GM19397 (cell line): ENCODE measurements around the gene FPR1.
A peak's percentile ranks its signal among the peaks of the same experiment; 100 is the strongest.

ENCODE experiments used
- ATAC-seq: cut with Tn5 transposase; IDR thresholded peaks from one replicate; pipeline ENCODE4 v1.9.1; 2021; ENCODE audit warnings: mild to moderate bottlenecking, moderate library complexity; ENCODE audit not compliant: unreplicated experiment

The FPR1 gene

GRCh38 chr19:51708811-51709210 is 42.9 kb downstream of the FPR1 start:
- ATAC-seq, result no peak

GRCh38 chr19:51706885-51707284 is 44.8 kb downstream of the FPR1 start:
- no peak for ATAC-seq

- ATAC-seq, result no peak
Measured at GRCh38 chr19:51706296-51706695, 45.4 kb downstream of the FPR1 start.

- no peak for ATAC-seq
Measured at GRCh38 chr19:51704626-51705025, 47.1 kb downstream of the FPR1 start.

GRCh38 chr19:51703575-51704515 is 47.8 kb downstream of the FPR1 start:
- ATAC-seq, result peak; percentile 94

- ATAC-seq, result no peak
Measured at GRCh38 chr19:51702825-51703574, 48.7 kb downstream of the FPR1 start.

GRCh38 chr19:51702103-51702824 is 49.4 kb downstream of the FPR1 start:
- no peak for ATAC-seq

- no peak for ATAC-seq
Measured at GRCh38 chr19:51701468-51702100, 50.1 kb downstream of the FPR1 start.

- ATAC-seq, result no peak
Measured at GRCh38 chr19:51699170-51699569, 52.5 kb downstream of the FPR1 start.

- no peak for ATAC-seq
Measured at GRCh38 chr19:51698296-51698695, 53.4 kb downstream of the FPR1 start.

GRCh38 chr19:51697169-51697776 is 54.4 kb downstream of the FPR1 start:
- no peak for ATAC-seq

GRCh38 chr19:51696606-51697005 is 55.1 kb downstream of the FPR1 start:
- ATAC-seq, result no peak
